ENCODE data around the gene MRO. TPM values are rescaled to one million over a fixed set of nuclear protein-coding genes. Genes with fewer than 3 reads are reported as not detected.

The MRO gene
- total RNA-seq, 1 donor from 2014 or later = not detected

- no peak overlapping the region for H3K27ac ChIP-seq
- TF ChIP-seq POLR2A (IDR thresholded peaks at IDR 0.05) (no peak), POLR2AphosphoS5 (IDR thresholded peaks at IDR 0.05; ENCODE audit: insufficient read depth in 1 of 2, low read depth in 1 of 2) (no peak), CTCF (IDR thresholded peaks at IDR 0.05) (no peak)
- intact Hi-C loops (cut with DNase I) = no loop called here
Measured at GRCh38 chr18:50853863-50854271, 34.1 kb upstream of the MRO start.

GRCh38 chr18:50850307-50851065 lies 30.7 kb upstream of the MRO start:
- Histone ChIP-seq H3K9me3 (no peaks in the 10 kb centered on the region), H3K4me3 (no peak overlapping the region), H3K27me3 (no peaks in the 10 kb centered on the region), H3K36me3 (no peaks in the 10 kb centered on the region), H3K27ac (no peak overlapping the region), H3K4me1 (no peaks in the 10 kb centered on the region)
- DNase-seq (ENCODE audit: extremely low spot score in 2 of 2) = no peak
- TF ChIP-seq POLR2AphosphoS5 (IDR thresholded peaks at IDR 0.05; ENCODE audit: insufficient read depth in 1 of 2, low read depth in 1 of 2) (no peak), POLR2A (IDR thresholded peaks at IDR 0.05) (no peak), CTCF (IDR thresholded peaks at IDR 0.05) (no peak)
- intact Hi-C loops (cut with DNase I) = no loop called here

More at GRCh38 chr18:50853863-50854271, 34.1 kb upstream of the MRO start:
- Histone ChIP-seq H3K27me3 (no peaks in the 10 kb centered on the region), H3K4me1 (no peaks in the 10 kb centered on the region), H3K9me3 (no peaks in the 10 kb centered on the region), H3K36me3 (no peaks in the 10 kb centered on the region), H3K4me3 (no peak overlapping the region)
- DNase-seq (ENCODE audit: extremely low spot score in 2 of 2) = no peak

GRCh38 chr18:50849419-50849821 lies 29.6 kb upstream of the MRO start:
- Histone ChIP-seq H3K27me3 (no peaks in the 10 kb centered on the region), H3K27ac (no peak overlapping the region), H3K4me3 (no peak overlapping the region), H3K36me3 (no peaks in the 10 kb centered on the region), H3K9me3 (no peaks in the 10 kb centered on the region), H3K4me1 (no peaks in the 10 kb centered on the region)
- TF ChIP-seq POLR2A (IDR thresholded peaks at IDR 0.05) = no peak
- TF ChIP-seq CTCF (IDR thresholded peaks at IDR 0.05) = no peak
- no peak for TF ChIP-seq POLR2AphosphoS5 (IDR thresholded peaks at IDR 0.05; ENCODE audit: insufficient read depth in 1 of 2, low read depth in 1 of 2)
- DNase-seq (ENCODE audit: extremely low spot score in 2 of 2) = no peak
- intact Hi-C loops (cut with DNase I) = no loop called here

GRCh38 chr18:50848991-50849390 lies 29.2 kb upstream of the MRO start:
- Histone ChIP-seq H3K27ac (no peak overlapping the region), H3K4me3 (no peak overlapping the region), H3K36me3 (no peaks in the 10 kb centered on the region), H3K4me1 (no peaks in the 10 kb centered on the region), H3K9me3 (no peaks in the 10 kb centered on the region), H3K27me3 (no peaks in the 10 kb centered on the region)
- intact Hi-C loops (cut with DNase I) = no loop called here
- DNase-seq (ENCODE audit: extremely low spot score in 2 of 2) = no peak
- TF ChIP-seq CTCF (IDR thresholded peaks at IDR 0.05) = no peak
- TF ChIP-seq POLR2A (IDR thresholded peaks at IDR 0.05) = no peak
- no peak for TF ChIP-seq POLR2AphosphoS5 (IDR thresholded peaks at IDR 0.05; ENCODE audit: insufficient read depth in 1 of 2, low read depth in 1 of 2)

- Histone ChIP-seq H3K4me1 (no peaks in the 10 kb centered on the region), H3K27me3 (no peaks in the 10 kb centered on the region), H3K36me3 (no peaks in the 10 kb centered on the region), H3K27ac (peak overlapping the region; percentile 5), H3K9me3 (no peaks in the 10 kb centered on the region), H3K4me3 (no peak overlapping the region)
- DNase-seq (ENCODE audit: extremely low spot score in 2 of 2) = no peak
- intact Hi-C loops (cut with DNase I) = no loop called here
- TF ChIP-seq POLR2A (IDR thresholded peaks at IDR 0.05) (no peak), POLR2AphosphoS5 (IDR thresholded peaks at IDR 0.05; ENCODE audit: insufficient read depth in 1 of 2, low read depth in 1 of 2) (no peak), CTCF (IDR thresholded peaks at IDR 0.05) (no peak)
Measured at GRCh38 chr18:50848061-50848551, 28.3 kb upstream of the MRO start.
